ENCODE results near the gene MSH5. TPM values are rescaled to one million over a fixed set of nuclear protein-coding genes. Genes with fewer than 3 reads are reported as not detected.

MSH5 gene
- total and polyA plus RNA-seq, 2 experiments from 2014 or later: 12.1 to 23.9 TPM

- TF ChIP-seq, protein P1, sequence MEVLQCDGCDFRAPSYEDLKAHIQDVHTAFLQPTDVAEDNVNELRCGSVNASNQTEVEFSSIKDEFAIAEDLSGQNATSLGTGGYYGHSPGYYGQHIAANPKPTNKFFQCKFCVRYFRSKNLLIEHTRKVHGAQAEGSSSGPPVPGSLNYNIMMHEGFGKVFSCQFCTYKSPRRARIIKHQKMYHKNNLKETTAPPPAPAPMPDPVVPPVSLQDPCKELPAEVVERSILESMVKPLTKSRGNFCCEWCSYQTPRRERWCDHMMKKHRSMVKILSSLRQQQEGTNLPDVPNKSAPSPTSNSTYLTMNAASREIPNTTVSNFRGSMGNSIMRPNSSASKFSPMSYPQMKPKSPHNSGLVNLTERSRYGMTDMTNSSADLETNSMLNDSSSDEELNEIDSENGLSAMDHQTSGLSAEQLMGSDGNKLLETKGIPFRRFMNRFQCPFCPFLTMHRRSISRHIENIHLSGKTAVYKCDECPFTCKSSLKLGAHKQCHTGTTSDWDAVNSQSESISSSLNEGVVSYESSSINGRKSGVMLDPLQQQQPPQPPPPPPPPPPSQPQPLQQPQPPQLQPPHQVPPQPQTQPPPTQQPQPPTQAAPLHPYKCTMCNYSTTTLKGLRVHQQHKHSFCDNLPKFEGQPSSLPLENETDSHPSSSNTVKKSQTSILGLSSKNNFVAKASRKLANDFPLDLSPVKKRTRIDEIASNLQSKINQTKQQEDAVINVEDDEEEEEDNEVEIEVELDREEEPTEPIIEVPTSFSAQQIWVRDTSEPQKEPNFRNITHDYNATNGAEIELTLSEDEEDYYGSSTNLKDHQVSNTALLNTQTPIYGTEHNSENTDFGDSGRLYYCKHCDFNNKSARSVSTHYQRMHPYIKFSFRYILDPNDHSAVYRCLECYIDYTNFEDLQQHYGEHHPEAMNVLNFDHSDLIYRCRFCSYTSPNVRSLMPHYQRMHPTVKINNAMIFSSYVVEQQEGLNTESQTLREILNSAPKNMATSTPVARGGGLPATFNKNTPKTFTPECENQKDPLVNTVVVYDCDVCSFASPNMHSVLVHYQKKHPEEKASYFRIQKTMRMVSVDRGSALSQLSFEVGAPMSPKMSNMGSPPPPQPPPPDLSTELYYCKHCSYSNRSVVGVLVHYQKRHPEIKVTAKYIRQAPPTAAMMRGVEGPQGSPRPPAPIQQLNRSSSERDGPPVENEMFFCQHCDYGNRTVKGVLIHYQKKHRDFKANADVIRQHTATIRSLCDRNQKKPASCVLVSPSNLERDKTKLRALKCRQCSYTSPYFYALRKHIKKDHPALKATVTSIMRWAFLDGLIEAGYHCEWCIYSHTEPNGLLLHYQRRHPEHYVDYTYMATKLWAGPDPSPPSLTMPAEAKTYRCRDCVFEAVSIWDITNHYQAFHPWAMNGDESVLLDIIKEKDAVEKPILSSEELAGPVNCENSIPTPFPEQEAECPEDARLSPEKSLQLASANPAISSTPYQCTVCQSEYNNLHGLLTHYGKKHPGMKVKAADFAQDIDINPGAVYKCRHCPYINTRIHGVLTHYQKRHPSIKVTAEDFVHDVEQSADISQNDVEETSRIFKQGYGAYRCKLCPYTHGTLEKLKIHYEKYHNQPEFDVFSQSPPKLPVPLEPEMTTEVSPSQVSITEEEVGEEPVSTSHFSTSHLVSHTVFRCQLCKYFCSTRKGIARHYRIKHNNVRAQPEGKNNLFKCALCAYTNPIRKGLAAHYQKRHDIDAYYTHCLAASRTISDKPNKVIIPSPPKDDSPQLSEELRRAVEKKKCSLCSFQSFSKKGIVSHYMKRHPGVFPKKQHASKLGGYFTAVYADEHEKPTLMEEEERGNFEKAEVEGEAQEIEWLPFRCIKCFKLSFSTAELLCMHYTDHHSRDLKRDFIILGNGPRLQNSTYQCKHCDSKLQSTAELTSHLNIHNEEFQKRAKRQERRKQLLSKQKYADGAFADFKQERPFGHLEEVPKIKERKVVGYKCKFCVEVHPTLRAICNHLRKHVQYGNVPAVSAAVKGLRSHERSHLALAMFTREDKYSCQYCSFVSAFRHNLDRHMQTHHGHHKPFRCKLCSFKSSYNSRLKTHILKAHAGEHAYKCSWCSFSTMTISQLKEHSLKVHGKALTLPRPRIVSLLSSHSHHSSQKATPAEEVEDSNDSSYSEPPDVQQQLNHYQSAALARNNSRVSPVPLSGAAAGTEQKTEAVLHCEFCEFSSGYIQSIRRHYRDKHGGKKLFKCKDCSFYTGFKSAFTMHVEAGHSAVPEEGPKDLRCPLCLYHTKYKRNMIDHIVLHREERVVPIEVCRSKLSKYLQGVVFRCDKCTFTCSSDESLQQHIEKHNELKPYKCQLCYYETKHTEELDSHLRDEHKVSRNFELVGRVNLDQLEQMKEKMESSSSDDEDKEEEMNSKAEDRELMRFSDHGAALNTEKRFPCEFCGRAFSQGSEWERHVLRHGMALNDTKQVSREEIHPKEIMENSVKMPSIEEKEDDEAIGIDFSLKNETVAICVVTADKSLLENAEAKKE (CRISPR knock-in tag; IDR thresholded peaks at IDR 0.05): no peak
- TF ChIP-seq, protein P2, sequence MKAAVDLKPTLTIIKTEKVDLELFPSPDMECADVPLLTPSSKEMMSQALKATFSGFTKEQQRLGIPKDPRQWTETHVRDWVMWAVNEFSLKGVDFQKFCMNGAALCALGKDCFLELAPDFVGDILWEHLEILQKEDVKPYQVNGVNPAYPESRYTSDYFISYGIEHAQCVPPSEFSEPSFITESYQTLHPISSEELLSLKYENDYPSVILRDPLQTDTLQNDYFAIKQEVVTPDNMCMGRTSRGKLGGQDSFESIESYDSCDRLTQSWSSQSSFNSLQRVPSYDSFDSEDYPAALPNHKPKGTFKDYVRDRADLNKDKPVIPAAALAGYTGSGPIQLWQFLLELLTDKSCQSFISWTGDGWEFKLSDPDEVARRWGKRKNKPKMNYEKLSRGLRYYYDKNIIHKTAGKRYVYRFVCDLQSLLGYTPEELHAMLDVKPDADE (IDR thresholded peaks at IDR 0.05): no peak
- TF ChIP-seq STAT1 (IDR thresholded peaks at IDR 0.05; ENCODE audit: unreplicated experiment): no peak
- no peak for TF ChIP-seq NANOG (IDR thresholded peaks at IDR 0.05; ENCODE audit: borderline replicate concordance)
- TF ChIP-seq ZNF114 (CRISPR knock-in tag; IDR thresholded peaks at IDR 0.05): no peak
- TF ChIP-seq CREB1 (CRISPR knock-in tag; IDR thresholded peaks at IDR 0.05; ENCODE audit: low read depth): no peak
- TF ChIP-seq JUNB (IDR thresholded peaks at IDR 0.05; ENCODE audit: unreplicated experiment): no peak
- TF ChIP-seq ZNF331 (CRISPR knock-in tag; IDR thresholded peaks at IDR 0.05; ENCODE audit: low read depth): no peak
- TF ChIP-seq EZH2 (IDR thresholded peaks at IDR 0.05; ENCODE audit: low read depth, unreplicated experiment): no peak
- TF ChIP-seq POLR2AphosphoS5 (IDR thresholded peaks at IDR 0.05; ENCODE audit: low read depth): no peak
- no peak for TF ChIP-seq REST (IDR thresholded peaks at IDR 0.05; ENCODE audit: unreplicated experiment)
Observed at GRCh38 chr6:31764198-31764597, 24.4 kb downstream of the MSH5 start (continued).
